H1 (cell line): ENCODE results near the gene TMEM185A. TPM values are rescaled to one million over a fixed set of nuclear protein-coding genes. Genes with fewer than 3 reads are reported as not detected.
"Not testable (repeated sequence)": the region's sequence is repeated elsewhere in the genome, so short reads cannot be mapped to it uniquely, and the experiment has no call there.

ENCODE experiments used
- CTCF ChIA-PET: fragments of 300-600 bp; sonication (Branson Sonifier 250); formaldehyde crosslinking; loops from one replicate; lab custom pipeline; 2021; ENCODE audit not compliant: partially characterized antibody; lab: Charles Lee
- POLR2A ChIA-PET: fragments of 300-600 bp; sonication (Branson Sonifier 250); formaldehyde crosslinking; loops from one replicate; lab custom pipeline; 2021; ENCODE audit warnings: inconsistent platforms; ENCODE audit not compliant: partially characterized antibody; lab: Charles Lee
- DNase-seq, 2 experiments: peaks; one replicate each; pipeline versions ENCODE4 v3.0.0 to v3.0.0-alpha.2; 2010 to 2022; ENCODE audit warnings: low spot score in 2 of 2, low read depth in 1 of 2, mixed read lengths in 1 of 2
- FAIRE-seq: peaks from 2 replicates; lab custom pipeline; 2011; peaks lifted over from hg19 to GRCh38; lab: Jason Lieb, UNC
- H2AFZ ChIP-seq: 2 replicates; pipeline ENCODE4 v1.8.1; 2012; ENCODE audit warnings: low read length, inconsistent platforms
- H2AK5ac ChIP-seq: 2 replicates; pipeline ENCODE4 v1.6.1; 2013; ENCODE audit warnings: low read depth, low read length
- H2BK120ac ChIP-seq: replicated peaks from 2 replicates; pipeline ENCODE3; 2013; ENCODE audit warnings: low read depth, low read length, inconsistent platforms
- H2BK12ac ChIP-seq: 2 replicates; pipeline ENCODE4 v1.6.1; 2013; ENCODE audit warnings: low read depth, low read length
- H2BK15ac ChIP-seq: 2 replicates; pipeline ENCODE4 v1.6.1; 2013; ENCODE audit warnings: low read length
- H2BK20ac ChIP-seq: 2 replicates; pipeline ENCODE4 v1.6.1; 2013; ENCODE audit warnings: low read length
- H2BK5ac ChIP-seq: 2 replicates; pipeline ENCODE4 v1.6.1; 2013; ENCODE audit warnings: low read depth, low read length
- H3K14ac ChIP-seq: 2 replicates; pipeline ENCODE4 v1.6.1; 2013; ENCODE audit warnings: inconsistent platforms; ENCODE audit not compliant: insufficient read length
- H3K18ac ChIP-seq: 2 replicates; pipeline ENCODE4 v1.6.1; 2013; ENCODE audit warnings: low read length; ENCODE audit errors: extremely low read depth
- H3K23ac ChIP-seq: 2 replicates; pipeline ENCODE4 v1.6.1; 2013; ENCODE audit warnings: inconsistent platforms; ENCODE audit not compliant: insufficient read length
- H3K23me2 ChIP-seq: 2 replicates; pipeline ENCODE4 v1.6.1; 2013; ENCODE audit warnings: low read depth, low read length
- H3K27ac ChIP-seq: 2 replicates; pipeline ENCODE4 v1.6.1; 2011; ENCODE audit warnings: low read depth, low read length, inconsistent platforms
- H3K27me3 ChIP-seq, 4 experiments: replicated peaks in 1 of 4; 1 replicate in 1 of 4; 2 replicates in 3 of 4; pipeline versions ENCODE4 v1.6.1 to v1.8.1; 2011 to 2013; ENCODE audit warnings: low read length in 3 of 4, mild to moderate bottlenecking in 3 of 4, inconsistent platforms in 2 of 4, mixed read lengths in 2 of 4, moderate library complexity in 1 of 4; ENCODE audit not compliant: control insufficient read depth in 3 of 4, insufficient read depth in 3 of 4; ENCODE audit errors: extremely low read depth in 1 of 4
- H3K36me3 ChIP-seq, 4 experiments: 2 replicates each; pipeline versions ENCODE4 v1.6.1 to v1.8.1; 2011 to 2013; ENCODE audit warnings: mild to moderate bottlenecking in 4 of 4, low read length in 3 of 4, moderate library complexity in 2 of 4, control low read depth in 1 of 4, inconsistent platforms in 1 of 4; ENCODE audit not compliant: insufficient read depth in 4 of 4, control insufficient read depth in 2 of 4
- H3K4ac ChIP-seq: replicated peaks from 2 replicates; pipeline ENCODE3; 2013; ENCODE audit warnings: low read length, low read depth, mixed read lengths, inconsistent platforms; ENCODE audit not compliant: insufficient read length
- H3K4me1 ChIP-seq, 4 experiments: replicated peaks in 1 of 4; 1 replicate in 1 of 4; 2 replicates in 3 of 4; pipeline versions ENCODE4 v1.6.1 to v1.8.1; 2011 to 2013; ENCODE audit warnings: low read length in 3 of 4, inconsistent platforms in 2 of 4, mixed read lengths in 1 of 4; ENCODE audit not compliant: insufficient read depth in 4 of 4, control insufficient read depth in 3 of 4
- H3K4me2 ChIP-seq, 2 experiments: 2 replicates each; pipeline versions ENCODE4 v1.6.1 to v1.8.1; 2011 to 2013; ENCODE audit warnings: low read depth in 2 of 2, low read length in 2 of 2, control low read depth in 1 of 2, inconsistent platforms in 1 of 2, mild to moderate bottlenecking in 1 of 2; ENCODE audit not compliant: insufficient read depth in 1 of 2
- H3K4me3 ChIP-seq, 4 experiments: fragments of 200-600, 300-600 bp in 1 of 4; sonication (generic), shearing (Covaris generic), sonication (Bioruptor Twin) in 1 of 4; 2 replicates each; pipeline versions ENCODE4 v1.5.1 to v1.8.1; 2011 to 2016; ENCODE audit warnings: low read length in 4 of 4, low read depth in 3 of 4, control low read depth in 2 of 4, inconsistent platforms in 2 of 4, mild to moderate bottlenecking in 2 of 4, mixed read lengths in 1 of 4, moderate library complexity in 1 of 4; ENCODE audit not compliant: insufficient read depth in 2 of 4; ENCODE audit errors: extremely low read depth in 1 of 4
- H3K56ac ChIP-seq: replicated peaks from 2 replicates; pipeline ENCODE3; 2013; ENCODE audit warnings: low read depth, mild to moderate bottlenecking, mixed read lengths, low read length, inconsistent platforms; ENCODE audit not compliant: insufficient read length
- H3K79me1 ChIP-seq: 2 replicates; pipeline ENCODE4 v1.6.1; 2013; ENCODE audit warnings: low read depth, low read length, control low read depth
- H3K79me2 ChIP-seq, 2 experiments: 2 replicates each; pipeline versions ENCODE4 v1.6.1 to v1.8.1; 2012 to 2013; ENCODE audit warnings: low read length in 2 of 2, mild to moderate bottlenecking in 2 of 2, inconsistent platforms in 1 of 2; ENCODE audit not compliant: insufficient read depth in 2 of 2, control insufficient read depth in 1 of 2
- H3K9ac ChIP-seq, 4 experiments: replicated peaks in 1 of 4; 1 replicate in 1 of 4; 2 replicates in 3 of 4; pipeline versions ENCODE4 v1.6.1 to v1.8.1; 2011 to 2013; ENCODE audit warnings: low read depth in 3 of 4, low read length in 3 of 4, control low read depth in 2 of 4, mild to moderate bottlenecking in 2 of 4, moderate library complexity in 2 of 4, inconsistent platforms in 1 of 4; ENCODE audit errors: extremely low read depth in 1 of 4
- H3K9me3 ChIP-seq, 2 experiments: 2 replicates each; pipeline versions ENCODE4 v1.6.1 to v1.8.1; 2012 to 2013; ENCODE audit warnings: mild to moderate bottlenecking in 2 of 2, moderate library complexity in 2 of 2, control low read depth in 1 of 2, inconsistent platforms in 1 of 2, low read depth in 1 of 2, low read length in 1 of 2, mixed read lengths in 1 of 2; ENCODE audit not compliant: insufficient read depth in 2 of 2
- H4K20me1 ChIP-seq, 2 experiments: replicated peaks in 1 of 2; 2 replicates each; pipeline versions ENCODE3 to v1.8.1; 2011 to 2013; ENCODE audit warnings: inconsistent platforms in 2 of 2, low read length in 2 of 2, mild to moderate bottlenecking in 1 of 2; ENCODE audit not compliant: insufficient read depth in 2 of 2, control insufficient read depth in 1 of 2
- H4K5ac ChIP-seq: 2 replicates; pipeline ENCODE4 v1.6.1; 2013; ENCODE audit warnings: low read length, low read depth, mixed read lengths, inconsistent platforms; ENCODE audit not compliant: insufficient read length
- H4K8ac ChIP-seq: 2 replicates; pipeline ENCODE4 v1.8.0; 2013; ENCODE audit warnings: mild to moderate bottlenecking, moderate library complexity, low read length, inconsistent platforms; ENCODE audit not compliant: insufficient read depth; ENCODE audit errors: extremely low read depth
- H4K91ac ChIP-seq: replicated peaks from 2 replicates; pipeline ENCODE3; 2013; ENCODE audit warnings: low read length, mixed read lengths, inconsistent platforms; ENCODE audit not compliant: insufficient read length
- WGBS, 2 experiments: shearing (Covaris generic) in 1 of 2; methylation state at CpG; one replicate each; pipeline versions ENCODE4 v1.1.6 to v1.1.7; 2013 to 2015; ENCODE audit warnings: low lambda C conversion rate in 2 of 2, mixed read lengths in 2 of 2, inconsistent platforms in 1 of 2, low coverage in 1 of 2, missing lambda C conversion rate in 1 of 2; ENCODE audit not compliant: insufficient replicate concordance in 2 of 2, insufficient coverage in 1 of 2, insufficient read length in 1 of 2; ENCODE audit errors: extremely low coverage in 1 of 2, missing lambda C conversion rate in 1 of 2; 5-methylcytosine and 5-hydroxymethylcytosine counted together
- polyA plus RNA-seq, 7 experiments: library from polyadenylated mRNA; depleted of rRNA in 3 of 7; stranded (reverse) in 5 of 7; unstranded in 2 of 7; fragments of >200 nt in 5 of 7; fragments of 200-250 nt in 2 of 7; gene quantifications; 1 replicate in 5 of 7; 2 replicates in 1 of 7; 4 replicates in 1 of 7; pipeline versions ENCODE4 v1.2.1 to v1.2.3, GENCODE V29; 2011 to 2013; ENCODE audit warnings: missing spikeins in 2 of 7, mixed read lengths in 2 of 7
- total RNA-seq: library from RNA; stranded (reverse); fragmentation: NEBNext Ultra II Directional; extraction: Animal tissue kit (Norgen Biotek cat#: 25700); gene quantifications from 2 replicates; pipeline ENCODE4 v1.2.1, GENCODE V29; 2021

Gene TMEM185A
- total and polyA plus RNA-seq, 2 of the 8 experiments (the other 6 are each of a cell fraction or from before 2014, with no cell fraction given) = 15.0 to 26.5 TPM

GRCh38 chrX:149605248-149605885 lies 26.2 kb downstream of the TMEM185A start:
- H4K5ac ChIP-seq, H2BK5ac ChIP-seq, H3K4ac ChIP-seq, H3K27ac ChIP-seq, H3K27me3 ChIP-seq, H3K23ac ChIP-seq, H4K8ac ChIP-seq, H3K56ac ChIP-seq, H3K4me3 ChIP-seq, FAIRE-seq, H3K4me1 ChIP-seq, H2BK15ac ChIP-seq, H3K23me2 ChIP-seq, H3K79me1 ChIP-seq, H3K9me3 ChIP-seq, H3K79me2 ChIP-seq, H3K14ac ChIP-seq, H3K18ac ChIP-seq, H3K9ac ChIP-seq, H3K36me3 ChIP-seq, H2AK5ac ChIP-seq, POLR2A ChIA-PET, H4K91ac ChIP-seq, H4K20me1 ChIP-seq, H2BK120ac ChIP-seq, H3K4me2 ChIP-seq, DNase-seq, H2BK12ac ChIP-seq, CTCF ChIA-PET, H2AFZ ChIP-seq, H2BK20ac ChIP-seq: not testable (repeated sequence)
- 98% methylated on average over 6 of the region's 7 CpGs; no CpG with 5 or more reads in 1 of the 2 experiments for WGBS, 2 experiments
